Measurements from ENCODE around the gene SEMA4D.

- TF ChIP-seq, protein P1, sequence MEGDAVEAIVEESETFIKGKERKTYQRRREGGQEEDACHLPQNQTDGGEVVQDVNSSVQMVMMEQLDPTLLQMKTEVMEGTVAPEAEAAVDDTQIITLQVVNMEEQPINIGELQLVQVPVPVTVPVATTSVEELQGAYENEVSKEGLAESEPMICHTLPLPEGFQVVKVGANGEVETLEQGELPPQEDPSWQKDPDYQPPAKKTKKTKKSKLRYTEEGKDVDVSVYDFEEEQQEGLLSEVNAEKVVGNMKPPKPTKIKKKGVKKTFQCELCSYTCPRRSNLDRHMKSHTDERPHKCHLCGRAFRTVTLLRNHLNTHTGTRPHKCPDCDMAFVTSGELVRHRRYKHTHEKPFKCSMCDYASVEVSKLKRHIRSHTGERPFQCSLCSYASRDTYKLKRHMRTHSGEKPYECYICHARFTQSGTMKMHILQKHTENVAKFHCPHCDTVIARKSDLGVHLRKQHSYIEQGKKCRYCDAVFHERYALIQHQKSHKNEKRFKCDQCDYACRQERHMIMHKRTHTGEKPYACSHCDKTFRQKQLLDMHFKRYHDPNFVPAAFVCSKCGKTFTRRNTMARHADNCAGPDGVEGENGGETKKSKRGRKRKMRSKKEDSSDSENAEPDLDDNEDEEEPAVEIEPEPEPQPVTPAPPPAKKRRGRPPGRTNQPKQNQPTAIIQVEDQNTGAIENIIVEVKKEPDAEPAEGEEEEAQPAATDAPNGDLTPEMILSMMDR (IDR thresholded peaks at IDR 0.05; ENCODE audit: low read depth, low read length) = no peak
- no peak for TF ChIP-seq POLR2A (IDR thresholded peaks at IDR 0.05; ENCODE audit: extremely low read depth, insufficient read length)
Observed at GRCh38 chr9:89367281-89367680, 130.6 kb downstream of the SEMA4D start.

All from NB4 (cell line).